Mesenchymal stem cell (in vitro differentiated cells and primary cell): ENCODE results near the gene CFAP54.

Experiments used
- DNase-seq: peaks from one replicate; pipeline ENCODE4 v3.0.0-alpha.2; 2013
- H2AFZ ChIP-seq: one replicate; pipeline ENCODE4 v1.6.1; 2013; ENCODE audit warnings: low read depth, mild to moderate bottlenecking, control low read depth, inconsistent platforms, low read length, moderate library complexity
- H2AK5ac ChIP-seq: 2 replicates; pipeline ENCODE4 v1.6.1; 2013; ENCODE audit warnings: low read length, moderate library complexity, mild to moderate bottlenecking, inconsistent platforms; ENCODE audit not compliant: severe bottlenecking
- H2BK120ac ChIP-seq: one replicate; pipeline ENCODE4 v1.6.1; 2013; ENCODE audit warnings: low read depth, mild to moderate bottlenecking, inconsistent platforms, low read length, moderate library complexity
- H2BK12ac ChIP-seq, 2 experiments: one replicate each; pipeline ENCODE4 v1.6.1; 2013; ENCODE audit warnings: inconsistent platforms in 2 of 2, low read length in 2 of 2, mild to moderate bottlenecking in 2 of 2, moderate library complexity in 2 of 2, control low read depth in 1 of 2
- H2BK15ac ChIP-seq: one replicate; pipeline ENCODE4 v1.6.1; 2013; ENCODE audit warnings: mild to moderate bottlenecking, low read depth, inconsistent platforms; ENCODE audit not compliant: poor library complexity, severe bottlenecking
- H2BK5ac ChIP-seq: 2 replicates; pipeline ENCODE4 v1.6.1; 2013; ENCODE audit warnings: low read depth, mild to moderate bottlenecking, low read length, control low read depth, inconsistent platforms; ENCODE audit not compliant: poor library complexity, severe bottlenecking
- H3K14ac ChIP-seq, 2 experiments: one replicate each; pipeline ENCODE4 v1.6.1; 2013; ENCODE audit warnings: inconsistent platforms in 2 of 2, low read length in 2 of 2, control low read depth in 1 of 2, mild to moderate bottlenecking in 1 of 2, moderate library complexity in 1 of 2
- H3K18ac ChIP-seq, 2 experiments: one replicate each; pipeline ENCODE4 v1.6.1; 2013; ENCODE audit warnings: inconsistent platforms in 2 of 2, low read length in 2 of 2, control low read depth in 1 of 2, low read depth in 1 of 2, mild to moderate bottlenecking in 1 of 2
- H3K23ac ChIP-seq, 2 experiments: one replicate each; pipeline ENCODE4 v1.6.1; 2013; ENCODE audit warnings: inconsistent platforms in 2 of 2, low read length in 2 of 2, mild to moderate bottlenecking in 2 of 2, moderate library complexity in 2 of 2, control low read depth in 1 of 2
- H3K27ac ChIP-seq: 2 replicates; pipeline ENCODE4 v1.5.1; 2013; ENCODE audit warnings: mild to moderate bottlenecking, moderate library complexity, low read length, control low read depth, inconsistent platforms; ENCODE audit not compliant: poor library complexity, severe bottlenecking
- H3K27me3 ChIP-seq, 2 experiments: 2 replicates each; pipeline versions ENCODE4 v1.6.1 to v1.7.0; 2013; ENCODE audit warnings: low read length in 2 of 2, mild to moderate bottlenecking in 2 of 2, moderate library complexity in 2 of 2, control low read depth in 1 of 2, inconsistent platforms in 1 of 2; ENCODE audit not compliant: control insufficient read depth in 1 of 2, insufficient read depth in 1 of 2
- H3K36me3 ChIP-seq, 2 experiments: 2 replicates each; pipeline versions ENCODE4 v1.6.1 to v1.7.0; 2013; ENCODE audit warnings: low read length in 2 of 2, control low read depth in 1 of 2, inconsistent platforms in 1 of 2, low read depth in 1 of 2, mild to moderate bottlenecking in 1 of 2; ENCODE audit not compliant: insufficient read depth in 2 of 2, control insufficient read depth in 1 of 2
- H3K4ac ChIP-seq, 2 experiments: one replicate each; pipeline ENCODE4 v1.6.1; 2013; ENCODE audit warnings: inconsistent platforms in 2 of 2, low read length in 2 of 2, mild to moderate bottlenecking in 2 of 2, moderate library complexity in 2 of 2, control low read depth in 1 of 2, low read depth in 1 of 2
- H3K4me1 ChIP-seq: 2 replicates; pipeline ENCODE4 v1.6.1; 2013; ENCODE audit warnings: low read depth, low read length, control low read depth; ENCODE audit not compliant: control insufficient read depth, insufficient read depth
- H3K4me2 ChIP-seq: 2 replicates; pipeline ENCODE4 v1.6.1; 2013; ENCODE audit warnings: low read length, mild to moderate bottlenecking, inconsistent platforms; ENCODE audit not compliant: poor library complexity, severe bottlenecking
- H3K4me3 ChIP-seq, 2 experiments: 2 replicates each; pipeline versions ENCODE4 v1.5.1 to v1.7.0; 2013; ENCODE audit warnings: low read length in 2 of 2, mild to moderate bottlenecking in 2 of 2, control low read depth in 1 of 2, low read depth in 1 of 2; ENCODE audit not compliant: insufficient read depth in 1 of 2
- H3K79me1 ChIP-seq: replicated peaks from 2 replicates; pipeline ENCODE4 v1.6.1; 2013; ENCODE audit warnings: mild to moderate bottlenecking, control low read depth, low read length, inconsistent platforms; ENCODE audit not compliant: poor library complexity, severe bottlenecking
- H3K9ac ChIP-seq: 2 replicates; pipeline ENCODE4 v1.7.0; 2013; ENCODE audit warnings: mild to moderate bottlenecking, low read length, moderate library complexity
- H3K9me3 ChIP-seq: 2 replicates; pipeline ENCODE4 v1.7.0; 2013; ENCODE audit warnings: mild to moderate bottlenecking, low read length; ENCODE audit not compliant: control insufficient read depth
- H4K8ac ChIP-seq: one replicate; pipeline ENCODE4 v1.6.1; 2013; ENCODE audit warnings: inconsistent platforms, mild to moderate bottlenecking, low read length, moderate library complexity
- H4K91ac ChIP-seq: one replicate; pipeline ENCODE4 v1.6.1; 2013; ENCODE audit warnings: mild to moderate bottlenecking, low read length, inconsistent platforms
- WGBS: methylation state at CpG from one replicate; pipeline ENCODE4 v1.1.7; 2013; ENCODE audit warnings: mixed read lengths; 5-methylcytosine and 5-hydroxymethylcytosine counted together

CFAP54 gene

GRCh38 chr12:96870946-96871345 is 381.6 kb downstream of the CFAP54 start:
- Histone ChIP-seq H2BK5ac (no peak overlapping the region), H3K27me3 (no peaks in the 10 kb centered on the region), H3K79me1 (no peaks in the 10 kb centered on the region), H2BK12ac (no peak overlapping the region), H3K18ac (no peak overlapping the region), H3K4me1 (no peaks in the 10 kb centered on the region), H4K8ac (no peak overlapping the region), H2AK5ac (no peak overlapping the region), H2BK15ac (no peak overlapping the region), H3K23ac (no peak overlapping the region), H3K14ac (no peak overlapping the region), H3K9me3 (no peaks in the 10 kb centered on the region), H4K91ac (no peak overlapping the region), H3K9ac (no peak overlapping the region), H3K4ac (no peak overlapping the region), H2BK120ac (no peak overlapping the region), H3K27ac (no peak overlapping the region), H2AFZ (no peak overlapping the region), H3K4me3 (no peak overlapping the region), H3K36me3 (no peaks in the 10 kb centered on the region), H3K4me2 (no peak overlapping the region)
- WGBS: 94% methylated on average over 1 of the region's 1 CpG
- no peak for DNase-seq

- Histone ChIP-seq H3K23ac (no peak overlapping the region), H3K9ac (no peak overlapping the region), H3K4ac (no peak overlapping the region), H2BK15ac (no peak overlapping the region), H4K91ac (no peak overlapping the region), H2AFZ (no peak overlapping the region), H2BK12ac (no peak overlapping the region), H3K4me2 (no peak overlapping the region), H3K36me3 (no peaks in the 10 kb centered on the region), H3K27me3 (no peaks in the 10 kb centered on the region), H3K27ac (no peak overlapping the region), H3K4me3 (no peak overlapping the region), H3K4me1 (no peaks in the 10 kb centered on the region), H3K18ac (no peak overlapping the region), H2BK120ac (no peak overlapping the region), H2BK5ac (no peak overlapping the region), H4K8ac (no peak overlapping the region), H3K9me3 (no peaks in the 10 kb centered on the region), H2AK5ac (no peak overlapping the region), H3K14ac (no peak overlapping the region), H3K79me1 (no peaks in the 10 kb centered on the region)
- DNase-seq: no peak
Observed at GRCh38 chr12:96872961-96873360, 383.6 kb downstream of the CFAP54 start.

GRCh38 chr12:96874211-96874610 is 384.8 kb downstream of the CFAP54 start:
- 93% methylated on average over 1 of the region's 2 CpGs for WGBS
- H3K36me3 ChIP-seq: no peaks in the 10 kb centered on the region
- DNase-seq: no peak

GRCh38 chr12:96876966-96877365 is 387.6 kb downstream of the CFAP54 start:
- Histone ChIP-seq H3K9me3 (peaks cover 2% of the 10 kb centered on the region), H3K79me1 (no peaks in the 10 kb centered on the region), H4K8ac (no peak overlapping the region), H3K4me2 (no peak overlapping the region), H2BK120ac (no peak overlapping the region), H2BK15ac (no peak overlapping the region), H3K4me3 (no peak overlapping the region), H3K9ac (no peak overlapping the region), H3K27me3 (no peaks in the 10 kb centered on the region), H2AK5ac (no peak overlapping the region), H3K23ac (no peak overlapping the region), H3K18ac (no peak overlapping the region), H4K91ac (no peak overlapping the region), H3K4me1 (peaks cover 5% of the 10 kb centered on the region), H2BK5ac (no peak overlapping the region), H2BK12ac (no peak overlapping the region), H3K14ac (no peak overlapping the region), H3K36me3 (no peaks in the 10 kb centered on the region), H3K4ac (no peak overlapping the region), H2AFZ (no peak overlapping the region), H3K27ac (no peak overlapping the region)
- DNase-seq: no peak
- 82% methylated on average over 3 of the region's 3 CpGs for WGBS

More at GRCh38 chr12:96874211-96874610, 384.8 kb downstream of the CFAP54 start:
- Histone ChIP-seq H3K4me1 (peaks cover 1% of the 10 kb centered on the region), H3K9me3 (no peaks in the 10 kb centered on the region), H3K27me3 (no peaks in the 10 kb centered on the region), H3K27ac (no peak overlapping the region), H3K14ac (no peak overlapping the region), H3K4me2 (no peak overlapping the region), H2BK120ac (no peak overlapping the region), H2BK15ac (no peak overlapping the region), H3K79me1 (no peaks in the 10 kb centered on the region), H3K18ac (no peak overlapping the region), H4K8ac (no peak overlapping the region), H2BK5ac (no peak overlapping the region), H2AFZ (no peak overlapping the region), H2AK5ac (no peak overlapping the region), H3K23ac (no peak overlapping the region), H4K91ac (no peak overlapping the region), H3K4ac (no peak overlapping the region), H3K4me3 (no peak overlapping the region), H2BK12ac (no peak overlapping the region), H3K9ac (no peak overlapping the region)
